ENCODE data around the gene ZEB2.

DNA sequence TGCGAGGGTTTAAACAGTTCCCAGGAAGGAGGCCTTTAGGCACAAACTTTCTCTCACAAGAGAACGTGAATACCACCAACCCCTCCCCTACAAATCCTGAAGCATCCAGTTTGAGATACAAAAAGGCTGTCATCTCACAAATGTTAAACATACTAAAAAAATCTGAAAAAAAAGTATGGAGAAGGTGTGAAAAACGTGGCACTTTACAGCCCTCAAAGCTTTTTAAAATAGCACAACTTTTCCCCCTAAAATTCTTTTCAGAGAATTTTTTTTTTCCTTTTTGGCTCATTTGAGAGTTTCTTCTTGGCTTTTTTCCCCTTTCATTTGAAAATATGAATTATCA is 10.1 kb downstream of the ZEB2 start:
- TF ChIP-seq, protein P1, sequence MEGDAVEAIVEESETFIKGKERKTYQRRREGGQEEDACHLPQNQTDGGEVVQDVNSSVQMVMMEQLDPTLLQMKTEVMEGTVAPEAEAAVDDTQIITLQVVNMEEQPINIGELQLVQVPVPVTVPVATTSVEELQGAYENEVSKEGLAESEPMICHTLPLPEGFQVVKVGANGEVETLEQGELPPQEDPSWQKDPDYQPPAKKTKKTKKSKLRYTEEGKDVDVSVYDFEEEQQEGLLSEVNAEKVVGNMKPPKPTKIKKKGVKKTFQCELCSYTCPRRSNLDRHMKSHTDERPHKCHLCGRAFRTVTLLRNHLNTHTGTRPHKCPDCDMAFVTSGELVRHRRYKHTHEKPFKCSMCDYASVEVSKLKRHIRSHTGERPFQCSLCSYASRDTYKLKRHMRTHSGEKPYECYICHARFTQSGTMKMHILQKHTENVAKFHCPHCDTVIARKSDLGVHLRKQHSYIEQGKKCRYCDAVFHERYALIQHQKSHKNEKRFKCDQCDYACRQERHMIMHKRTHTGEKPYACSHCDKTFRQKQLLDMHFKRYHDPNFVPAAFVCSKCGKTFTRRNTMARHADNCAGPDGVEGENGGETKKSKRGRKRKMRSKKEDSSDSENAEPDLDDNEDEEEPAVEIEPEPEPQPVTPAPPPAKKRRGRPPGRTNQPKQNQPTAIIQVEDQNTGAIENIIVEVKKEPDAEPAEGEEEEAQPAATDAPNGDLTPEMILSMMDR (IDR thresholded peaks at IDR 0.05), result no peak
- TF ChIP-seq POLR2A (IDR thresholded peaks at IDR 0.05), result no peak
